T47D (cell line): ENCODE data around the gene ABR.

Experiments used
- DNase-seq, 2 experiments: peaks; one replicate each; pipeline versions ENCODE4 v3.0.0 to v3.0.0-alpha.2; 2011 to 2012; ENCODE audit warnings: low read depth in 1 of 2, low spot score in 1 of 2
- JUND ChIP-seq: IDR thresholded peaks from 2 replicates; pipeline ENCODE4 v1.6.1; 2012; ENCODE audit warnings: low read depth
- in situ Hi-C: cut with HindIII; loops from 2 replicates; pipeline ENCODE4 v1.10.0; 2016; ENCODE audit warnings: low sequenced_read_pairs, low pct_unique_long_range_greater_than_20kb

ABR gene

DNA sequence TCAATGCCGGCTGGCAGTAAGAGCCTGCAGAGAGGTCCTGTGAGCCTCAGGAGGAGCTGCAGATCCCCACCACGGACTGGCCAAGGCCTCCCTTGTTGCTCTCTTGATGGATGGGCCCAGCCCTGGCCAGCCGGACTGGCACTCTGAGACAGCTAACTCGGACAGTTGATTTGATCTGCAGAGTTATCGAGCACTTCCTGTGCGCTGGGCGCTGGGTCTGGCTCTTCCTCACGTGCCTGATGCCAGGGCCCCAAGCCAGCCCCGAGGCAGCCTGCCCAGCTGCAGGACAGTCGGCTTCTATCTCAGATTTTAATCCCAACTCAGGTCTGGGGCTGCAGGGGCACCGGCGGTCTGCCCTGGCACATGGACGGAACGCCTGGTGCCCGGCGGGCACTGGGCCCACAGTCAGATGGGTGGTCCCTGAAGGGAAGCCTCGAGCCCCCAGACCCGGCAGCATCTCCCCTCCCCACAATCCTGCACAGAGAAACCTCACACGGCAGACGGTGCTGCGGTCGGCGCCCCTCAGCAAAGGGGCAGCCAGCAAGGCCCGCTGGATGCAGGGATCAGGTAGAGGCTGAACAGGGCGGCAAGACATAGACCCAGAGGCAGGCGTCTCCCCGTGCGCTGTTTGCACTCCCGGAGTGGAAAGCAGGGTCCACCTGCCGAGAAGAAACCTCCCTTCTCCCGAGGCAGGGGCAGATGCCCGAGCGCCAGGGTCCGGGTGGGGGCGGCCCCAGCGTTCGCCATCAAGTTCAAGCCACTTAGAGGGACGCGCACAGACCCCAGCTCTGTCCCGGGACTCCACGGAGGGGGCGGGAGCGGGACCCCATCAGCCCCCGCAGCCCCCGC lies 148.9 kb downstream of the ABR start:
- in situ Hi-C loops = no loop called here
- DNase-seq = no peak
- no peak for TF ChIP-seq JUND

DNA sequence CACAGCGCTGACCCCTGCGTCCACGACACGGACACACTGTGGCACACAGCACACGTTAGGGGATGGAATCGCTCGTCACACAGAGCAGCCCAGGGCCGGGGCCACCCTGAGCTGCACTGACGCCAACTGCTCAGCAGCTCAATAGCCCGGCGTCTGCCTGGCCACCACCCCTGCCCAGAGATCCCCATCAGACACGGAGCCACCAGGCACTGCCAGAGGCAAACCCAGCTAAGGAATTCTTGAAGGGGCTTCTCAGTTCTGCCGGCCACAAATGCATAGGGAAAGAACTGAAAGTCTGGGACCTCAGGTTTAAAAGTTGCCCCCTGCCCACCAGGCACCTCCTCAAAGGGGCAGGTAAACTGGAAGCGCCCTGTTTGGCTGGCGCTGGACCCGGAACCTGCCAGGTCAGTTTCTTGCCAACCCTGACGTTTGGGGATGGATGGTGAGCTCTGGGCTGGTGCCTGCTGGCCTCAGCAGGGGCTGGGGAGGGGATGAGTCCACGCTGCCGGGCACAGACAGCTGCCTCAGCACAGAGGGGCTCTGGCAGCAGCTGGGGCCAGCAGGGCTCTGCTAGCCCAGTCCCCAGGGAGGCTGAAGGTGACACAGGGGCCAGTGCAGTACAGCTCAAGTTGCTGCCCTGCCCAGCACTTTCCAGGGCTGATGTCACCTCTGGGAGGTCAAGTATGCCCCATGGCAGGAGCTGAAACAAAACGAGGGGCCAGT lies 149.7 kb downstream of the ABR start:
- no peak for DNase-seq
- TF ChIP-seq JUND = no peak
- in situ Hi-C loops = no loop called here

DNA sequence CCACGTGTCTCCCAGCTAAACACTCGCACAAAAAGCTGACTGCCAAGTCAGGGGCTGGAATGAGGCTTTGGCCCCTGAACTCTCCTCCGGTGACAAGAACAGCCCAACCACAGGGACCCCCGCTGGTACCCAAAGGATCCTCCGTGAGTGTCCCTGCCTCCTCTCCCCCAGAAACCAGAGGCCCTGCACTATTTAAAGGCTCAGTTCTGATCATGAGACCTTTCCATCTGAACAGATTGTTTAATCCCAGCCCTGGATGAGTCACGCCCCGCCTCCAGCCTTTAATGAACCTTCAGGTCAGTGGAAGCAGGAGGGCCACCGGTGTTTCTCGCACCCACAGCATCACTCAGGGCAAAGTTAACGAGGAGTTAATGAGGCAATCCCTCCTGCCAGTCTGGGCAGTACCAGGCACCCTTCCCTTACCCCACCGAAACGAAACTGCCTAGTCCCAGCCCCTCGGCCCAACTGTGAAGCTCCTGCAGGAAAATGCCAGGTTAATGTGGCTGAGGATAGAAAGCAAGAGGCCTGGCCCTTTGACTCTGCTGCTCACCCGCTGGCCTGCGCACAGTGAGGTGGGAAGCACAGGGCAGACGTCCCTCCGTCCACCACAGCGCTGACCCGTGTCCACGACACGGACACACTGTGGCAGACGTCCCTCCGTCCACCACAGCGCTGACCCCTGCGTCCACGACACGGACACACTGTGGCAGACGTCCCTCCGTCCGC lies 150.4 kb downstream of the ABR start:
- TF ChIP-seq JUND = no peak
- in situ Hi-C loops = no loop called here
- no peak for DNase-seq

DNA sequence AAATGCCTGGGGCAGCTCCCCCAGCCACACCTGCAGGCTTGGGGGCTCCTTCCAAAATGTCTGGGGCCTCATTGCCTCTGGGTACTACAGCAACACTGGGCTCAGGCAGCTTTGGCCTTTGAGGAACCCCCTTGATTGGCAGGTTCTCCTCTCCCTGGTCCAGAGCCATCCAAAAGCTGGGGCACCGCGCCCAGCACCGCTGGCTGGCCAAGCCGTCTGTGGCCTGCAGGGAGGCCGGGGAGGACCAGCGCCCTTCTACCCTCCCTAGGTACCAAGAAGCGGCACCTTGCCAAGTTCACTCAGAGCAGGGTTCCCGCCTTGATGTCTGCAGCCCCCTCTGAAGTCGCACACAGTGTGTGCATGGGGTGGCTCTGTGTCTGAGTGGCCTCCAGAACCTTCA lies 152.7 kb downstream of the ABR start:
- in situ Hi-C loops = no loop called here

DNA sequence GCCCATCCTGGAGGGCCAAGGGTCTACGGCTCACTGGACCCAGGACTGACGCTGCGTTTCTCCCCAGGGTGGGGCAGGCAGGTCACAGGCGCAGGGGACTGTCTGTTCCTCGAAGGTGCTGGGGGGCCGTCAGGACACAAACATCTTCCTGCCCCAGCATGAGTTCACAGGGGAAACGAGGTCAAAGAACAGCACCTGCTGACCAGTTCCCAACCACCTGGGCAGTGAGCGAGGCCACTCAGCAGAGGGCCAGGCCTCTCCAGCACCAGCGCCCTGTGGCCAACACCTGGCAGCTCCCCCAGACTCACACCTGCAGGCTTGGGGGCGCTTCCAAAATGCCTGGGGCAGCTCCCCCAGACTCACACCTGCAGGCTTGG lies 153.2 kb downstream of the ABR start:
- TF ChIP-seq JUND = no peak
- in situ Hi-C loops = no loop called here
- DNase-seq = no peak

More for the DNA sequence above, 152.7 kb downstream of the ABR start:
- TF ChIP-seq JUND = no peak
- DNase-seq = no peak

DNA sequence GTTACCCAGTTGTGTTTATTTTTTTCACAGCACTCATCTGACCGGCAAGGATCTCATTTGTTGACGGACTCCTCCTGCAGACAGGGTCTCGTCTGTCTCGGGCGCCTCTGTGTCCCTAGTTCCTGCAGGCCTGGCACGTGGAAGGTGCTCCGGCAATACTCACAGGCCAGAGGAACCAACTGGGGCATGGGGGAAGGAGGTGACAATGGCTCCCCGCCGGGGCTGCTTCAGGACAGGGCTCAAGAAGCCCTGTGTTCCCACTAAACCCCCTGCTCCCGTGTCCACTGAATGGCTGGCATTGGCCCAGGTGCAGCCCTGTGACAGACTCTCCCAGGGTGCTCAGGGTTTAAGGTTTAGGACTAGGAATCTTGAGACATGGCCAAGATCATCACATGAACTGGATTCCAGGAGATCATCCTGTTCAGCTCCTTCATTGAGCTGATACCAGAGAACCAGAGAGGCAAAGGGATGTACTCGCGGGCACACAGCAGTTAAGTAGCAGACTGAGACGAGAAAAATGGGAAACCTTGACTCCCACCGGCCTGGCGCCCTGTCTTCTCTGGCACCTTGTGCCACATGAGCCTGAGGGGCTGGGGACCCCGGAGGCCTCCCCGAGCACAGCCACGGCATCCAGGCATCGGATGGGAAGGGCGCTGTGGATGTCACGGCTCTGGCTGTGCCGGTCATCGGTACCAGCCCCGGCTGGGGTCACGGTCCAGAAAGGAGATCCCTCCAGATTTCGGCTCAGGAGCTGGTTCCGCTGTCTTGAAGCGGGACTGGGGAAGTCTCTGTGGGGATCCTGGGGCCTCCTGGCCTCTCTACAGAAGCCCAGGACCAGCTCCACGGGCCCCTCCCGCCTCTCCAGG lies 153.8 kb downstream of the ABR start:
- no peak for DNase-seq
- TF ChIP-seq JUND = no peak
- in situ Hi-C loops = no loop called here

DNA sequence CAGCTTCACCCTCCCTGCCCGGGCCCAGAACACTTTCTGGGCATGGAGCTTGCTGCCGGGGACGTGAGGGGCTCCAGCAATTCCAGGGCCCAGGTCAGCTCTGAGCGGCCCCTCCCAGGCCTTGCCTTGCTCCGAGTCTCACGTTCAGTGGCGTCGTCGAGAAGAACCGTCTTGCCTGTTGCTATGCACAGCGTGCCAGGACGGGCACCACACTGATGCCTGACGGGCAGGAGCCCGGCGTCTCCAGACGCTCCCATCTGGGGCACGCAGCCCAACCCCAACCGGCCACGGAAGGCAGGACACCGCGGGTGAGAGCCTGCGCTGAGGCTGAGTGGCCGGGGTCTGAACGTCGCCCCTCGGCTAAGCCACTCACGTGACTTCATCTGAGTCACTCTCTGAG lies 155.7 kb downstream of the ABR start:
- TF ChIP-seq JUND = no peak
- in situ Hi-C loops = no loop called here
- no peak for DNase-seq

DNA sequence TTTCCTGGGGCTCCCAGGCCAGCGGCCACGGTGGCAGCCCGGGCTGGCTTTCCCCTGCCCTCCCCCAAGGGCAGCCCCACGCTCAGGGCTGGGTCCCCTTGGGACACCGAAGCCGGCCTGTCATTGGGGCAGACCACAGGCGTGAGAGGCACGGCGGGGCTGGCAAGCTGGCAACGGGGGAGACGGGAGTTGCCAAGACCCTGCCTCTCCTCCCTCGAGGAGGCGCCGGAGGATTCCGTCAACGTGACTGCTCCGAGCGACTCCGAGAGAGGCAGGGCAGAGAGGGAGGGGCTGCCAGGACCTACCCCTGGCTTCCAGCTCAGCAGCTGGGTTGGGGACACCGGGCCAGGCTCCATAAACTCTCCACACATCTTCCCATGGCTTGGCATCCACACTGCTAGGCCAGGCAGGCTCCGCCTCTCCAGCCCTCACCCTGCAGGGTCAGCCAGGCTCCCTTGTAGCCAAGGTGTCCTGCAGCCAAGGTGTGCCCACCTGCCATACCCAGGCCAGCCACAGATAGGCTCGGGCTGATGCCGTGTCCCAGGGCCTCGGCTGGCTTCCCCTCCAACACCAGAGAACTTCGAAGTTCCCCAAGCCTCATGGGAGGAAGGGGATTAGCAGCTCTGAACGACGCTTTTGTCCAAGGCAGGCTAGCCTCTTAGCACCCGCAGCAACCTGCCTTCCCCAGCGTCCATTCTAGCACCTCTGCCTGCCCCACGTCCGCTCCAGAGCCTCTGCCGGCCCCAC lies 157.3 kb downstream of the ABR start:
- in situ Hi-C loops = no loop called here
- no peak for DNase-seq
- TF ChIP-seq JUND = no peak

DNA sequence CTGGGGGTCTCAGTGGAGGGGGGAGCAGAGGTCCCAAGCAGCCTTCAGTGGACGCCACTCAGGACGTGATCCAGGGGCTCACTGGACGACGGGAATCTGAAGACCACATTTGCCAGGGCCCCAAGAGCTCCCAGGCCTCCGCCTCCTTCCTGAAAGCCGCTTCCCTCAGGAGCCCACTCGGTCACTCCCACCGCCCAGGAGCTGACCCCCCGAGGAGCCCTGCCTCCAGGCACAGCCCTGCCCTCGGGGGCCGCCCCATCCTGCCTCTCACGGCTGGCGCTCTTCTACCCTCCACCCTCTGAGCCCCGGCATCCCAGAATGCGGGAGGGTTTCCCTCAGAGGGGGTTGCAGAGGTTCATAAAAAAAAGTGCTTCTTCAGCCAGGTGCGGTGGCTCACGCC lies 158.6 kb downstream of the ABR start:
- in situ Hi-C loops = no loop called here
- no peak for TF ChIP-seq JUND
- DNase-seq = no peak

DNA sequence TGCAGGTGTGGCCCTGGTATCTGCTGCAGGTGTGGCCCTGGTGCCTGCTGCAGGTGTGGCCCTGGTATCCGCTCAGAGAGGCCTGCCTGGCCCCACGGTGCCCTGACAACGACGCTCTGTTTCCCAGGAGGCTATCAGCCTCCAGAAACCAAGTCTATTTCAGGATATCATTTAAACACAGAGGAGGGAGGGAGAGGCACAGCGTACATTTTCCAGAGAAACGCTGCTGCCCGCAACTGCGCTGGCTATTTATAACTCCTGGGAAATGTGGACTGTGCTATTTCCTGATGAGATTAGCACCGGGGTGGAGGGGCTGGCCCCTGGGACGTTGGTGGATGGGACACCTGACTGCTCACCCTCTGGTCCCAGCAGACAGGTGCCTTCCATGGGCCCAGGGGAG lies 160.3 kb downstream of the ABR start:
- no peak for DNase-seq
- in situ Hi-C loops = no loop called here
- TF ChIP-seq JUND = no peak

DNA sequence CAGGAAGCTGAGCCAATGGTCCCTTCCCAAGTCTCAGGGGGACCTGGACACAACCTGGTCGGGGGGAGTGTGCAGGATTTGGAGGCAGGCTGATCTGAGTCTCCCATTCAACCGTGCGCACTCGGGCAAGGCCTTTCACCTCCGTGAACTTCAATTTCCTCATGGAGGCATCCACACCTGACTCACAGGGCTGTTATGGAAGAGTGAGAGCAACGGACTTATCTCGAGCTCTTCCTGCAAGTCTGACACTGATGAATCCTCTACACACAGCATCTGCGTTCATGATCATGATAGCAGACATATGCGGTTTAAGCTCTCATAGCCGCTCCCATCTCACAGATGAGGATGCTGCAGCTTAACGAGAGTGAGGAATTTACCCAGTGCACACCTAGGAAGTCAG lies 161.2 kb downstream of the ABR start:
- no peak for TF ChIP-seq JUND
- DNase-seq = no peak
- in situ Hi-C loops = no loop called here

DNA sequence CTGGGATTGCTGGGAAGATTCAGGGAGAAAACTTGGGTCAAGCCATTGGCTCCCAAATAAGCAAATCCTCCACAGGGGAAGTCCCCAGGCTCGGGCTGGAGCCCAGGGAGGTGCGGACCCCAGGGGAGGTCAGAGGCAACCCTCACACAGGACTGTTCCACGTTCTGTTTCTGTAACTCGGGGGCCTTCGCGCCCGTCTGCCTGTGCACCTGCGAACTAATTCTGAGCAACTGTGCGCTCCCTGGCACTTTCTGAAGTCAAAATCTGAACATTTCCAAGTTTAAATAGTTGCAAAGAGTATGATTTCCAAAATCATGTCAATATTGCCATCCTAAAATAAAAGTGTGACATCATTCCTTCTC lies 166.1 kb downstream of the ABR start:
- in situ Hi-C loops = no loop called here
- no peak for TF ChIP-seq JUND
- no peak for DNase-seq
